Tibial nerve (tissue), 4 donors: ENCODE results near the gene CACTIN. TPM values are rescaled to one million over a fixed set of nuclear protein-coding genes. Genes with fewer than 3 reads are reported as not detected.
"Not testable (repeated sequence)": the region's sequence is repeated elsewhere in the genome, so short reads cannot be mapped to it uniquely, and the experiment has no call there.

ENCODE experiments used
- DNase-seq, 2 donors: peaks; one replicate each; pipeline ENCODE4 v3.0.0-alpha.2; 2019; ENCODE audit warnings: low spot score in 2 of 2
- H3K27ac ChIP-seq, 4 donors: fragments of 200-600 bp; sonication (generic) in 3 of 4; one replicate each; pipeline ENCODE4 v1.5.1; 2017 to 2019; ENCODE audit warnings: mild to moderate bottlenecking in 1 of 4
- H3K27me3 ChIP-seq, 2 donors: fragments of 200-600 bp; sonication (generic) in 1 of 2; one replicate each; pipeline versions ENCODE4 v1.5.1 to v1.6.0; 2017 to 2019
- H3K36me3 ChIP-seq, 3 donors: fragments of 200-600 bp; sonication (generic); one replicate each; pipeline ENCODE4 v1.5.1; 2018 to 2019
- H3K4me1 ChIP-seq, 4 donors: fragments of 200-600 bp; sonication (generic) in 3 of 4; one replicate each; pipeline ENCODE4 v1.5.1; 2017 to 2019
- H3K4me3 ChIP-seq, 4 donors: fragments of 200-600 bp; sonication (generic) in 3 of 4; one replicate each; pipeline ENCODE4 v1.5.1; 2017 to 2019; ENCODE audit warnings: mild to moderate bottlenecking in 1 of 4, moderate library complexity in 1 of 4
- H3K9me3 ChIP-seq, 4 donors: fragments of 200-600 bp; sonication (generic) in 3 of 4; one replicate each; pipeline ENCODE4 v1.5.1; 2017 to 2019
- EP300 ChIP-seq, 2 donors: sonication (generic); formaldehyde crosslinking; IDR thresholded peaks; one replicate each; pipeline ENCODE4 v1.6.1; 2017; ENCODE audit warnings: antibody characterized with exemption in 2 of 2, mild to moderate bottlenecking in 1 of 2
- POLR2A ChIP-seq, 2 donors: fragments of 450-650 bp; IDR thresholded peaks; one replicate each; pipeline ENCODE4 v1.6.1; 2017; ENCODE audit warnings: antibody characterized with exemption in 2 of 2, mild to moderate bottlenecking in 2 of 2, moderate library complexity in 2 of 2
- WGBS, 2 donors: methylation state at CpG; one replicate each; pipeline ENCODE4 v1.1.5; 2018; 5-methylcytosine and 5-hydroxymethylcytosine counted together
- total RNA-seq, 4 donors: library from RNA; depleted of rRNA; stranded (reverse); fragments of >200 nt; gene quantifications; one replicate each; pipeline ENCODE4 v1.1.0, GENCODE V29; 2016
- TF ChIP-seq, protein P1 (sequence below), 5 experiments: fragments of 200-600 bp in 3 of 5; fragments of 450-650 bp in 2 of 5; sonication (generic) in 3 of 5; IDR thresholded peaks; one replicate each; pipeline ENCODE4 v1.5.1; 2016 to 2019; ENCODE audit warnings: antibody characterized with exemption in 5 of 5, mild to moderate bottlenecking in 3 of 5, moderate library complexity in 2 of 5

CACTIN gene
- total RNA-seq, 4 donors from 2014 or later, result 22.9 to 59.1 (median 42.7) TPM

DNA sequence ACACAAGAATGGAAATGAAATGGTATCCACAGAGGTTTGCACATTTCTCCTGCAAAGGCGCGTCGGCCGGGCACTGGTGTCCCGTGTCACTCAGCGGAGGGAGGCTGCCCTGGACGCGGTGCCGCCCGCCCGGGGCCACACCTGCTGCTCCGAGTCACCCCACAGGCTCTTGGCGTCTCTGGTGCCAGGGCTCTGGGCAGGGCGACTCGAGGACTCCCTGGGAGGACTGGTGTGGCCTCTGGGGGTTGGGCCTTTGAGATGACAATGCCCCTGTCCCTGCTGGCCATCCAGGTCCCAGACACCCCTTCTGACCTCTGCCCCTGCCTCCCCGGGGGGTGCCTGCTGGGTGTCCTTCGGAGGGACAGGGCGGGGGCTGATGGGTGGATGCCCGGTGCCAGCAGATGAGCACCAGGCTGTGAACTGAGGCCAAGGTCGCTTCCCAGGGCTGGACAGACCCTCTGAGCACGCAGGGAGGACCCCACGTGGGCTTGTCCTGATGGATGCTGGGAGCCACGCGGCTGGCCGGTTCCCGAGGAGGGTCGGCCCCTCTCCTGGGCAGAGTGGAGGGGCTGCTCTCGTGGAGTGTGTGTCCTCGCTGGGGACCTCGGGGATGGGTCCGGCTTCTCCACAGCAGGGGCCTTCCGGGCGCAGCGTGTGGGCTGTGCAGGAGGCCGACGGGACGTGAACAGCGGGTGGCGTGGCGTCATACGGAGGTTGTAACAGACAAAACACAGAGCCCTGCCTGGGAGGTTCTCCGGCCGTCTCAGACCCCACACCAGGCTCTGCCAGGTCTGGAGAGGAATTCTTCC, 4.7 kb upstream of the CACTIN start:
- no peaks in the 10 kb centered on the region for H3K9me3 ChIP-seq
- 91% methylated on average over 34 to 37 of the region's 43 CpGs for WGBS, 2 donors
- TF ChIP-seq POLR2A (IDR thresholded peaks at IDR 0.05) (no peak), EP300 (IDR thresholded peaks at IDR 0.05) (no peak)
- TF ChIP-seq, protein P1, sequence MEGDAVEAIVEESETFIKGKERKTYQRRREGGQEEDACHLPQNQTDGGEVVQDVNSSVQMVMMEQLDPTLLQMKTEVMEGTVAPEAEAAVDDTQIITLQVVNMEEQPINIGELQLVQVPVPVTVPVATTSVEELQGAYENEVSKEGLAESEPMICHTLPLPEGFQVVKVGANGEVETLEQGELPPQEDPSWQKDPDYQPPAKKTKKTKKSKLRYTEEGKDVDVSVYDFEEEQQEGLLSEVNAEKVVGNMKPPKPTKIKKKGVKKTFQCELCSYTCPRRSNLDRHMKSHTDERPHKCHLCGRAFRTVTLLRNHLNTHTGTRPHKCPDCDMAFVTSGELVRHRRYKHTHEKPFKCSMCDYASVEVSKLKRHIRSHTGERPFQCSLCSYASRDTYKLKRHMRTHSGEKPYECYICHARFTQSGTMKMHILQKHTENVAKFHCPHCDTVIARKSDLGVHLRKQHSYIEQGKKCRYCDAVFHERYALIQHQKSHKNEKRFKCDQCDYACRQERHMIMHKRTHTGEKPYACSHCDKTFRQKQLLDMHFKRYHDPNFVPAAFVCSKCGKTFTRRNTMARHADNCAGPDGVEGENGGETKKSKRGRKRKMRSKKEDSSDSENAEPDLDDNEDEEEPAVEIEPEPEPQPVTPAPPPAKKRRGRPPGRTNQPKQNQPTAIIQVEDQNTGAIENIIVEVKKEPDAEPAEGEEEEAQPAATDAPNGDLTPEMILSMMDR (IDR thresholded peaks at IDR 0.05), result no peak
- H3K27me3 ChIP-seq, result no peaks in the 10 kb centered on the region
- H3K4me3 ChIP-seq, result no peak overlapping the region
- peaks cover 0 to 64% (median 0%) of the 10 kb centered on the region in 3 donors for H3K36me3 ChIP-seq
- no peak for DNase-seq
- H3K4me1 ChIP-seq, result peaks cover 0 to 7% (median 2%) of the 10 kb centered on the region in 4 donors
- H3K27ac ChIP-seq, result no peak overlapping the region

DNA sequence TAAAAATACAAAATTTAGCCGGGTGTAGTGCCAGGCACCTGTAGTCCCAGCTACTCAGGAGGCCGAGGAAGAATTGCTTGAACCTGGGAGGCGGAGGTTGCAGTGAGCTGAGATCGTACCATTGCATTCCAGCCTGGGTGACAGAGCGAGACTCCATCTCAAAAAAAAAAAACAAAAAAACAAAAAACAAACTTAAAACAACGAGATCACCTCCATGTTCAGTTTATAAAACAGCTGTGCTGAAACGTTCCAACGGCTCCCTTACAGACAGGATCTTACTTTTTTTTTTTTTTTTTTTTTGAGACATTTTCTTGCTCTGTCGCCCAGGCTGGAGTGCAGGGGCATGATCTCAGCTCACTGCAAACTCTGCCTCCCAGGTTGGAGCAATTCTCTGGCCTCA, 2.2 kb upstream of the CACTIN start:
- 67 to 72% methylated on average over 9 of the region's 9 CpGs for WGBS, 2 donors
- DNase-seq, H3K9me3 ChIP-seq, H3K27me3 ChIP-seq, H3K4me3 ChIP-seq: not testable (repeated sequence)
- peaks cover 0 to 31% (median 16%) of the 10 kb centered on the region in 4 donors for H3K4me1 ChIP-seq
- H3K27ac ChIP-seq, result peak overlapping the region in 1 of 4 donors; percentile 15
- peaks cover 0 to 43% (median 0%) of the 10 kb centered on the region in 3 donors for H3K36me3 ChIP-seq

DNA sequence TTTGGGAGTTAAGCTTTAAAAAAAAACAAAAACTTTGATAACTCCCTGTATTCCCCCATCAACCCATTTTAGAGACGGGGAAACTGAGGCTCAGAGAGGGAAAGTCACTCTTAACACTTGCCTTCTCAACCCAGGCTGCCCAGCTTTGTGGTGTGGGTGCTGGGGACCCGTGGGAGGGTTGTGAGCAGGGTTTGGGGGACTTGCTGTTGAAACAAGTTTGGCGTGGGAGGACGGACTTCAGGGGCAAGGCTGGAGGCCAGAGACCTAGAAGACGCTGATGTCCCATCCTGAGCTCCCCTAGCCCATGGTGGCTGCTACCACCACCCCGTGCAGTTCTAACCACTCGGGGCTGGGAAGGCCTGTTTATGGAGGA, 747 bp upstream of the CACTIN start:
- peaks cover 0 to 43% (median 0%) of the 10 kb centered on the region in 3 donors for H3K36me3 ChIP-seq
- 59 to 61% methylated on average over 7 of the region's 7 CpGs for WGBS, 2 donors
- H3K27ac ChIP-seq, result peak overlapping the region in 3 of 4 donors; percentile 57 to 94 (median 90)
- DNase-seq, result peak in 1 of 2 donors; percentile 13
- H3K4me3 ChIP-seq, result peak overlapping the region in 1 of 4 donors; percentile 70
- peaks cover 0 to 32% (median 16%) of the 10 kb centered on the region in 4 donors for H3K4me1 ChIP-seq
- TF ChIP-seq, protein P1 (IDR thresholded peaks at IDR 0.05), result no peak
- TF ChIP-seq POLR2A (IDR thresholded peaks at IDR 0.05), result no peak
- no peak for TF ChIP-seq EP300 (IDR thresholded peaks at IDR 0.05)
- no peaks in the 10 kb centered on the region for H3K9me3 ChIP-seq
- no peaks in the 10 kb centered on the region for H3K27me3 ChIP-seq

DNA sequence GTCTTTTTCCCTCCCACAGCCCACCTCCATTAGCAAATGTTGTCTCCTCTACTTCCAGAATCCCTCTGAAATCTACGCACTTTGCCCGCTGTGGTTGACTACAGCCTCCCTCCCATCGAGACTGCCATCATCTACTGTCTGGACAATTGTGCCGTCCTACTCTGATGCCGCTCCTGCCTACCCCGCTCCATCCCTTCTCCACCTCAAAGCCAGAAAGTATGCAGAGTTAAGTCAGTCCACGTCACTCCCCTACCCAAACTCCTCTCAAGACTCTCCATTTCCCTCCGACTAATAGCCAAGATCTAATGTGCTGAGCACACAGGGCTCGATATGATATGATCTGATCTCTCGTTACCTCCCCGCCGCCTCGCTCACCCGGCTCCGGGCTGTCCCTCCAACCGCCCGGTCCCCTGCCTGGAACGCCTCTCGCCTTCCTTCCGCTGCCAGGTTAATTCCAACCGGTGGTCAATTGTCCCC, 556 bp downstream of the CACTIN start:
- TF ChIP-seq EP300 (IDR thresholded peaks at IDR 0.05), result no peak
- no peak for TF ChIP-seq POLR2A (IDR thresholded peaks at IDR 0.05)
- TF ChIP-seq, protein P1 (IDR thresholded peaks at IDR 0.05), result no peak
- peak overlapping the region in 3 of 4 donors; percentile 90 to 94 (median 93) for H3K27ac ChIP-seq

DNA sequence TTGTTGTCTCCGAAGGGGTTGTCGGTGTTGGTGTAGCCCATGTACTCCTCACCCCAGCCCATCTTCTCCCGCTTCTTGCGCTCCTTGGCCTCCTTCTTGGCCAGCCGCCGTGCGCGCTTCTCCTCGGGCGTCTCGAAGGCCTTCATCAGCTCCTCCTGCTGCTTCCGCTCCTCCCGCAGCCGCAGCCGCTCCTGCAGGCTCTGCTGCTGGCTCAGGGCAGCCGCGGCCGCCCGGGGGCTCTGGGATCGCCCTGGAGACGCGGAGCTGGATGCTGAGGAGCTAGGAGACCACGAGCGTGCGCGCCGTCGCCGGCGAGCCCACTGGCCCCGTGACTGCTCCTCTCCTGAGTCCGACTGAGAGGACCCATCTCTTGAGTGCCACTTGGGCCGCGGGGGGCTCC, 2.9 kb downstream of the CACTIN start:
- no peak overlapping the region for H3K4me3 ChIP-seq
- 88 to 89% methylated on average over 22 to 23 of the region's 34 CpGs for WGBS, 2 donors
- H3K4me1 ChIP-seq, result peaks cover 0 to 45% (median 16%) of the 10 kb centered on the region in 4 donors
- no peak overlapping the region for H3K27ac ChIP-seq
- no peaks in the 10 kb centered on the region for H3K27me3 ChIP-seq
- peaks cover 0 to 55% (median 0%) of the 10 kb centered on the region in 3 donors for H3K36me3 ChIP-seq
- no peaks in the 10 kb centered on the region for H3K9me3 ChIP-seq
- TF ChIP-seq, protein P1 (IDR thresholded peaks at IDR 0.05), result no peak
- TF ChIP-seq EP300 (IDR thresholded peaks at IDR 0.05), result no peak
- TF ChIP-seq POLR2A (IDR thresholded peaks at IDR 0.05), result no peak
- DNase-seq, result no peak

More for the DNA sequence above, 556 bp downstream of the CACTIN start:
- Histone ChIP-seq H3K4me3 (peak overlapping the region; percentile 70 to 97 (median 90)), H3K27me3 (no peaks in the 10 kb centered on the region), H3K36me3 (peaks cover 0 to 43% (median 0%) of the 10 kb centered on the region in 3 donors), H3K4me1 (peaks cover 0 to 33% (median 16%) of the 10 kb centered on the region in 4 donors), H3K9me3 (no peaks in the 10 kb centered on the region)
- DNase-seq, result no peak
- 0 to 2% methylated on average over 21 of the region's 21 CpGs for WGBS, 2 donors
